Ovary (tissue), 9 donors: Measurements from ENCODE around the gene NPRL2. TPM values are rescaled to one million over a fixed set of nuclear protein-coding genes. Genes with fewer than 3 reads are reported as not detected.

ENCODE experiments used
- DNase-seq, 5 donors: peaks; one replicate each; pipeline ENCODE4 v3.0.0-alpha.2; 2019 to 2020
- H3K27ac ChIP-seq, 2 donors: fragments of 200-600 bp; one replicate each; pipeline versions ENCODE4 v1.5.1 to v1.8.0; 2019 to 2022
- H3K27me3 ChIP-seq: fragments of 200-600 bp; one replicate; pipeline ENCODE4 v1.8.0; 2022
- H3K36me3 ChIP-seq: fragments of 200-600 bp; sonication (generic); one replicate; pipeline ENCODE4 v1.5.1; 2019
- H3K4me1 ChIP-seq: one replicate; pipeline ENCODE4 v1.8.1; 2013; ENCODE audit warnings: mild to moderate bottlenecking, moderate library complexity; ENCODE audit not compliant: insufficient read depth
- H3K4me3 ChIP-seq: fragments of 200-600 bp; sonication (generic); one replicate; pipeline ENCODE4 v1.5.1; 2017
- H3K9me3 ChIP-seq, 2 donors: fragments of 200-600 bp in 1 of 2; sonication (generic) in 1 of 2; one replicate each; pipeline versions ENCODE4 v1.5.1 to v1.8.1; 2013 to 2019; ENCODE audit warnings: mild to moderate bottlenecking in 1 of 2, moderate library complexity in 1 of 2
- CTCF ChIP-seq, 3 donors: fragments of 450-650 bp in 2 of 3; fragments of 200-600 bp in 1 of 3; IDR thresholded peaks; one replicate each; pipeline versions ENCODE4 v1.5.1 to v1.8.0; 2016 to 2022; ENCODE audit warnings: antibody characterized with exemption in 3 of 3, mild to moderate bottlenecking in 1 of 3
- EP300 ChIP-seq: sonication (generic); formaldehyde crosslinking; IDR thresholded peaks from one replicate; pipeline ENCODE4 v1.6.1; 2017; ENCODE audit warnings: antibody characterized with exemption
- POLR2A ChIP-seq: fragments of 450-650 bp; IDR thresholded peaks from one replicate; pipeline ENCODE4 v1.6.1; 2017; ENCODE audit warnings: antibody characterized with exemption, mild to moderate bottlenecking, moderate library complexity
- WGBS, 3 donors: extraction: QIAGEN DNeasy Blood & Tissue Kit in 1 of 3; methylation state at CpG; one replicate each; pipeline versions ENCODE4 v1.1.5 to v1.1.7; 2013 to 2017; 5-methylcytosine and 5-hydroxymethylcytosine counted together
- intact Hi-C, 4 donors: fragments of 100-400 bp; cut with DNase I; formaldehyde crosslinking; loops; one replicate each; pipeline versions ENCODE4 v1.11.0 to v1.15.1; 2022 to 2023
- polyA plus RNA-seq, 2 donors: library from polyadenylated mRNA; stranded (reverse); fragments of 200-250 nt in 1 of 2; fragments of 350-450 nt in 1 of 2; fragmentation: Illumina TruSeq in 1 of 2; extraction: RNeasy Lipid Tissue Mini Kit (QIAGEN cat#74804) in 1 of 2; gene quantifications; one replicate each; pipeline ENCODE4 v1.2.3, GENCODE V29; 2013 to 2014
- total RNA-seq, 7 donors: library from RNA; depleted of rRNA in 2 of 7; stranded (reverse); fragments of >200 nt in 2 of 7; fragmentation: NEBNext Ultra II Directional in 3 of 7; extraction: Animal tissue kit (Norgen Biotek cat#: 25700) in 3 of 7; gene quantifications; one replicate each; pipeline versions ENCODE4 v1.1.0 to v1.2.4, GENCODE V29; 2016 to 2023
- donor health status: DM: no; HTN: no; CAD: no; lungs with moderate emphysema.
- donor health status: DM: no; HTN: no; CAD: no.
- donor health status: Bipolar disorder and iron deficiency.
- donor health status: DM: yes; HTN: yes; CAD: no.
- donor health status: DM: no; HTN: no; CAD: no.
- donor health status: DM: yes; HTN: yes; CAD: no.

The NPRL2 gene
- total and polyA plus RNA-seq, 9 donors: 19.4 to 26.3 (median 21.9) TPM

DNA sequence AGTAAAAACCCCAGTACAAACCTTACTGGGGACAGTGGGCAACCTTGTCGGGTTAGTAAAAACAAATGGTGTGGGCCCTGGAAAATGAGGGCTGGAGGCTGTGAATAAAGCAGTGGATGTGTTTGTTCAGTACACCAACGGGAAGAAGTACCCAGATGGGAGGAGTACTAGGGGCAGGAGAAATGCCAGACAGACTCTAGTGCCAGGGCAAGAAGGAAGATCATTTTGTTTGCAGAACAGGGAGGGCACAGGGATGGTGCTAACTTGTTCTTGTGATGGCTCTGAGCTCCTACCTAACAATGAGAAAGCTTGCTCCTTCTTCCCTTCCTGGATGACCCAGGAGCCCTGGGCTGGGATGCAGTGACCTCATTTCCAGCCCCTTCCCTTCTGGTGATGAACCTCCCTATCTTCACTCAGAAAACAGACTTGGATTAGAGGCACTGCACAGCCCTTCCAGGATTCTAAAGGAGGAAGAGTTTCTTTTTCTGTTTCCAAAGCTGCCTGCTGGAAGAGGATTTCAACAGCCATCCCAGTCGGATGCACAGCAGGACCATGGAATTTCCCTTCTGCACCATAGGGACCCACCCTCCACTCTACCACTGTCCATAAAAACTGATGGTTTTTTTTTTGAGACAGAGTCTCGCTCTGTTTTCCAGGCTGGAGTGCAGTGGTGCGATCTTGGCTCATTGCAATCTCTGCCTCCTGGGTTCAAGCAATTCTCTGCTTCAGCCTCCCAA lies 16.1 kb downstream of the NPRL2 start:
- intact Hi-C loops: no loop called here
- Histone ChIP-seq H3K27me3 (no peaks in the 10 kb centered on the region), H3K36me3 (no peaks in the 10 kb centered on the region), H3K9me3 (no peaks in the 10 kb centered on the region), H3K4me3 (no peak overlapping the region), H3K4me1 (peaks cover 7% of the 10 kb centered on the region), H3K27ac (peak overlapping the region in 1 of 2 donors; percentile 39)
- 55 to 67% (median 61%) methylated on average over 5 of the region's 5 CpGs for WGBS, 3 donors
- TF ChIP-seq POLR2A (no peak), EP300 (no peak), CTCF (IDR thresholded peaks at IDR 0.05) (no peak)
- no peak for DNase-seq

DNA sequence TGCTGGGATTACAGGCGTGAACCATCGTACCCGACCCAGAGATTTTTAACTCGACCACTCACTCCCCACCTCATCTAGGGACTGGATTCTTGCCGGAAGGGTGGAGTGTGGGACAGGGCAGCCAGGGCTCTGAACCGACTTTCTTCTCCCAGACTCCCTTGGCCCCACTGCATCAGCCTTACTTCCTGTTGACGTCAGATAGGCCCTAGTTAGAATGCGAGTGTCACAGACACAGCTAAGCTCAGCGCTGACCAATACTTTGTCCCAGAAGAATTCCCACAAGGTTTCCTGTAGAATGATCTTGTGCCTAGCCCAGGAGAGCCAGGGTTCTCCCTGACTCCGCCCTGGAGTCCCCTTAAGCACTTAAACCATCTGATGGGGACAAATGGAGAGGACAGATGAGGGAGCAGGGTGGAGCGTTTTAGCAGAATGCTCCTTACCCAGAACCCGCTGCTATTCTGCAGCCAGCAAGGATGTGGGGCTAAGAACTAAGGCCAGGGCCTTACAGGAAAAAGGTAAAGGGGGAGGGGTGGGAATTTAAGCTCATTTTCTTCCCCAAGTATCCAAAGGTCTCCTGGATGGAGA lies 16.7 kb downstream of the NPRL2 start:
- Histone ChIP-seq H3K36me3 (no peaks in the 10 kb centered on the region), H3K9me3 (no peaks in the 10 kb centered on the region), H3K27ac (peak overlapping the region in 1 of 2 donors; percentile 39), H3K4me1 (peaks cover 6% of the 10 kb centered on the region), H3K27me3 (no peaks in the 10 kb centered on the region), H3K4me3 (no peak overlapping the region)
- TF ChIP-seq CTCF (IDR thresholded peaks at IDR 0.05) (no peak), POLR2A (no peak), EP300 (no peak)
- no peak for DNase-seq
- 58 to 62% (median 60%) methylated on average over 12 of the region's 12 CpGs for WGBS, 3 donors
- intact Hi-C loops: no loop called here

DNA sequence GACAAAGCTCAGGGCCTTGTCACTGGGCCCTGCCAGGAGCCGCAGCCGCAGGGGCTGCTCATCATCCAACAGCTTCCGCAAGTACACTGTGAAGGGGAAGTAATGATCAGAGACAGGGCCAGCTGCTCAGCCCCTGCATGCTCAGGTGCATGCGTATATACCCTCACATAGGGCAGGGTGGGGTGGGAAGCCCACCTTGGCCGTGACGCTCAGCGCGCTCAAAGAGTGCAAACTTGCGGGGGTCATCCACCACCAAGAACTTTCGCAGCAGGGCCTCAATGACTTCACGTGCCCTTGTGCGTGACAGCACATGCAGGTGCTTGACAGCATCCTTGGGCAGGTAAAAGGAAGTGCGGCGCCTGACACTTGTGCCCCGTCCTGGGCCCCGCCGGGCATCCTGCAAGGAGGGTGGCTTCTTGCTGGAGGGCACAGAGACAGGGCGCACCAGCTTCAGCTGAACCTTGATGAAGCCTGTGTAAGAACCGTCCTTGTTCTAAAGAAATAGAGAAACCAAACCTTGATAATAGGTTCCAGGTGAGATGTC lies 19.1 kb downstream of the NPRL2 start:
- WGBS, 3 donors: 94 to 95% (median 94%) methylated on average over 19 of the region's 19 CpGs
- H3K9me3 ChIP-seq: no peaks in the 10 kb centered on the region
- H3K36me3 ChIP-seq: no peaks in the 10 kb centered on the region
- no peak for DNase-seq
- H3K27ac ChIP-seq: no peak overlapping the region
- H3K4me3 ChIP-seq: no peak overlapping the region
- TF ChIP-seq CTCF (IDR thresholded peaks at IDR 0.05) (no peak), POLR2A (no peak), EP300 (no peak)
- no peaks in the 10 kb centered on the region for H3K27me3 ChIP-seq
- intact Hi-C loops: no loop called here
- H3K4me1 ChIP-seq: peaks cover 10% of the 10 kb centered on the region

DNA sequence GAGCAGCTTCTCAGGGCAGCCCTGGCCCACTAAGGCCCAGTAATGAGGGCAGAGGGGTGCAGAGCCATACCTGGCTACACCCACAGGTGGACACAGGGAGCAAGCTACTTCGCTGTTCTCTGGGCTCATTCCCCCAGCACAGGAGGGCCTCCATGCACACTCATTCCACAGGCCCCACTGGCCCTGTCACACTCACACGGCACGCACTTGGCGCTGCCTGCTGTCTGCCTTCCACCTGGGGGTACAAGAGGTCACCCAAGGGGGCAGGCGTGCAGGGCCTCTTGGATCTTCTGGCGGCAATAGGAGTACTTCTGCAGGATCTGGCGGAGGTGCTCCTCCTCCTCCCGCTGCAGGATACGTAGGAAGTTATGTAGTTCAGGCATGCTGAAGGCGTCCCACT lies 20.2 kb downstream of the NPRL2 start:
- no peak for DNase-seq
- no peak overlapping the region for H3K27ac ChIP-seq
- intact Hi-C loops: no loop called here
- H3K4me3 ChIP-seq: no peak overlapping the region
- H3K36me3 ChIP-seq: no peaks in the 10 kb centered on the region
- TF ChIP-seq POLR2A (no peak), EP300 (no peak), CTCF (IDR thresholded peaks at IDR 0.05) (no peak)
- no peaks in the 10 kb centered on the region for H3K9me3 ChIP-seq
- peaks cover 8% of the 10 kb centered on the region for H3K4me1 ChIP-seq
- 83 to 88% (median 86%) methylated on average over 10 of the region's 10 CpGs for WGBS, 3 donors
- no peaks in the 10 kb centered on the region for H3K27me3 ChIP-seq
